ENCODE data around the gene ARHGEF19.

DNA sequence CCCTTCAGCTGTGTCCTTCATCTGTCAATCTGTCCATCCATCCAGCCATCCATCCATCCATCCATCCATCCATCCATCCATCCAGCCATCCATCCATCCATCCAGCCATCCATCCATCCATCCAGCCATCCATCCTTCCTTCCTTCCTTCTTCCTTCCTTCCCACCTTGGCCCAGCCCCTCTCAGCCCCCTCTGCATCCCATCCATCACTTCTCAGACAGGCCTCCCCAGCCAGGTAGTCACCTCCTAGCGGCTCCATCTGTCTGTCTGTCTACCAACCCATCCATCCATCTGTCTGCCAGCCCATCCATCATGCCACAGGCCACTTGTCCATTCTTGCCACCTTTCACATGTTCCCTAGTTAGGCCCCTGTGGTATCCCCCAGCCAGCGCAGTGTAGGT lies 46.3 kb downstream of the ARHGEF19 start:
- no peak for TF ChIP-seq RFX5 (IDR thresholded peaks at IDR 0.05; ENCODE audit: low read depth, low read length)
- TF ChIP-seq, protein P1, sequence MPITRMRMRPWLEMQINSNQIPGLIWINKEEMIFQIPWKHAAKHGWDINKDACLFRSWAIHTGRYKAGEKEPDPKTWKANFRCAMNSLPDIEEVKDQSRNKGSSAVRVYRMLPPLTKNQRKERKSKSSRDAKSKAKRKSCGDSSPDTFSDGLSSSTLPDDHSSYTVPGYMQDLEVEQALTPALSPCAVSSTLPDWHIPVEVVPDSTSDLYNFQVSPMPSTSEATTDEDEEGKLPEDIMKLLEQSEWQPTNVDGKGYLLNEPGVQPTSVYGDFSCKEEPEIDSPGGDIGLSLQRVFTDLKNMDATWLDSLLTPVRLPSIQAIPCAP (CRISPR knock-in tag; IDR thresholded peaks at IDR 0.05; ENCODE audit: borderline replicate concordance), result no peak
- TF ChIP-seq, protein P2, sequence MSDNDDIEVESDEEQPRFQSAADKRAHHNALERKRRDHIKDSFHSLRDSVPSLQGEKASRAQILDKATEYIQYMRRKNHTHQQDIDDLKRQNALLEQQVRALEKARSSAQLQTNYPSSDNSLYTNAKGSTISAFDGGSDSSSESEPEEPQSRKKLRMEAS (CRISPR knock-in tag; IDR thresholded peaks at IDR 0.05), result no peak
- no peak for TF ChIP-seq GATA2 (CRISPR knock-in tag; IDR thresholded peaks at IDR 0.05)
- no peak for TF ChIP-seq CREB1 (IDR thresholded peaks at IDR 0.05)
- TF ChIP-seq CREB1 (CRISPR knock-in tag; IDR thresholded peaks at IDR 0.05), result no peak
- TF ChIP-seq, protein P3, sequence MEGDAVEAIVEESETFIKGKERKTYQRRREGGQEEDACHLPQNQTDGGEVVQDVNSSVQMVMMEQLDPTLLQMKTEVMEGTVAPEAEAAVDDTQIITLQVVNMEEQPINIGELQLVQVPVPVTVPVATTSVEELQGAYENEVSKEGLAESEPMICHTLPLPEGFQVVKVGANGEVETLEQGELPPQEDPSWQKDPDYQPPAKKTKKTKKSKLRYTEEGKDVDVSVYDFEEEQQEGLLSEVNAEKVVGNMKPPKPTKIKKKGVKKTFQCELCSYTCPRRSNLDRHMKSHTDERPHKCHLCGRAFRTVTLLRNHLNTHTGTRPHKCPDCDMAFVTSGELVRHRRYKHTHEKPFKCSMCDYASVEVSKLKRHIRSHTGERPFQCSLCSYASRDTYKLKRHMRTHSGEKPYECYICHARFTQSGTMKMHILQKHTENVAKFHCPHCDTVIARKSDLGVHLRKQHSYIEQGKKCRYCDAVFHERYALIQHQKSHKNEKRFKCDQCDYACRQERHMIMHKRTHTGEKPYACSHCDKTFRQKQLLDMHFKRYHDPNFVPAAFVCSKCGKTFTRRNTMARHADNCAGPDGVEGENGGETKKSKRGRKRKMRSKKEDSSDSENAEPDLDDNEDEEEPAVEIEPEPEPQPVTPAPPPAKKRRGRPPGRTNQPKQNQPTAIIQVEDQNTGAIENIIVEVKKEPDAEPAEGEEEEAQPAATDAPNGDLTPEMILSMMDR (IDR thresholded peaks at IDR 0.05 in 2 of 3, conservative IDR thresholded peaks at IDR 0.05 in 1 of 3; ENCODE audit: insufficient read depth in 2 of 3, low read depth in 1 of 3, low read length in 3 of 3), result no peak
- TF ChIP-seq, protein P4, sequence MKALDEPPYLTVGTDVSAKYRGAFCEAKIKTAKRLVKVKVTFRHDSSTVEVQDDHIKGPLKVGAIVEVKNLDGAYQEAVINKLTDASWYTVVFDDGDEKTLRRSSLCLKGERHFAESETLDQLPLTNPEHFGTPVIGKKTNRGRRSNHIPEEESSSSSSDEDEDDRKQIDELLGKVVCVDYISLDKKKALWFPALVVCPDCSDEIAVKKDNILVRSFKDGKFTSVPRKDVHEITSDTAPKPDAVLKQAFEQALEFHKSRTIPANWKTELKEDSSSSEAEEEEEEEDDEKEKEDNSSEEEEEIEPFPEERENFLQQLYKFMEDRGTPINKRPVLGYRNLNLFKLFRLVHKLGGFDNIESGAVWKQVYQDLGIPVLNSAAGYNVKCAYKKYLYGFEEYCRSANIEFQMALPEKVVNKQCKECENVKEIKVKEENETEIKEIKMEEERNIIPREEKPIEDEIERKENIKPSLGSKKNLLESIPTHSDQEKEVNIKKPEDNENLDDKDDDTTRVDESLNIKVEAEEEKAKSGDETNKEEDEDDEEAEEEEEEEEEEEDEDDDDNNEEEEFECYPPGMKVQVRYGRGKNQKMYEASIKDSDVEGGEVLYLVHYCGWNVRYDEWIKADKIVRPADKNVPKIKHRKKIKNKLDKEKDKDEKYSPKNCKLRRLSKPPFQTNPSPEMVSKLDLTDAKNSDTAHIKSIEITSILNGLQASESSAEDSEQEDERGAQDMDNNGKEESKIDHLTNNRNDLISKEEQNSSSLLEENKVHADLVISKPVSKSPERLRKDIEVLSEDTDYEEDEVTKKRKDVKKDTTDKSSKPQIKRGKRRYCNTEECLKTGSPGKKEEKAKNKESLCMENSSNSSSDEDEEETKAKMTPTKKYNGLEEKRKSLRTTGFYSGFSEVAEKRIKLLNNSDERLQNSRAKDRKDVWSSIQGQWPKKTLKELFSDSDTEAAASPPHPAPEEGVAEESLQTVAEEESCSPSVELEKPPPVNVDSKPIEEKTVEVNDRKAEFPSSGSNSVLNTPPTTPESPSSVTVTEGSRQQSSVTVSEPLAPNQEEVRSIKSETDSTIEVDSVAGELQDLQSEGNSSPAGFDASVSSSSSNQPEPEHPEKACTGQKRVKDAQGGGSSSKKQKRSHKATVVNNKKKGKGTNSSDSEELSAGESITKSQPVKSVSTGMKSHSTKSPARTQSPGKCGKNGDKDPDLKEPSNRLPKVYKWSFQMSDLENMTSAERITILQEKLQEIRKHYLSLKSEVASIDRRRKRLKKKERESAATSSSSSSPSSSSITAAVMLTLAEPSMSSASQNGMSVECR (CRISPR knock-in tag; IDR thresholded peaks at IDR 0.05), result no peak
- no peak for TF ChIP-seq FOSL1 (tag; conservative IDR thresholded peaks at IDR 0.05)

All from K562 (cell line).